GM23338 (cell line): Measurements from ENCODE around the gene TTC21B. TPM values are rescaled to one million over a fixed set of nuclear protein-coding genes. Genes with fewer than 3 reads are reported as not detected.

ENCODE experiments used
- ATAC-seq: fragments of 200-7000 bp; cut with Tn5 transposase; 3 replicates; pipeline ENCODE4 v1.9.1; 2020
- DNase-seq: peaks from one replicate; pipeline ENCODE4 v3.0.0-alpha.2; 2015; ENCODE audit warnings: low spot score
- H2AFZ ChIP-seq: fragments of 200-600 bp; sonication (generic); 2 replicates; pipeline ENCODE4 v1.8.0; 2016; ENCODE audit warnings: antibody characterized with exemption, mild to moderate bottlenecking, moderate library complexity
- H3F3A ChIP-seq: fragments of 200-600 bp; sonication (generic); replicated peaks from 2 replicates; pipeline ENCODE4 v1.8.0; 2017; ENCODE audit warnings: antibody characterized with exemption, mixed run types, low read depth
- H3K27ac ChIP-seq: fragments of 200-600 bp; sonication (generic); 2 replicates; pipeline ENCODE4 v1.6.1; 2016; ENCODE audit warnings: low read depth
- H3K27me3 ChIP-seq: fragments of 200-600 bp; sonication (generic); 2 replicates; pipeline ENCODE4 v1.8.0; 2016; ENCODE audit warnings: mild to moderate bottlenecking, mixed run types, moderate library complexity; ENCODE audit not compliant: insufficient read depth
- H3K36me3 ChIP-seq: fragments of 200-600 bp; sonication (generic); 2 replicates; pipeline ENCODE4 v1.8.0; 2016; ENCODE audit warnings: mild to moderate bottlenecking; ENCODE audit not compliant: insufficient read depth
- H3K4me1 ChIP-seq: fragments of 200-600 bp; sonication (generic); 2 replicates; pipeline ENCODE4 v1.8.0; 2016; ENCODE audit warnings: mild to moderate bottlenecking, moderate library complexity; ENCODE audit not compliant: insufficient read depth
- H3K4me2 ChIP-seq: fragments of 200-600 bp; sonication (generic); 2 replicates; pipeline ENCODE4 v1.7.1; 2017; ENCODE audit warnings: mixed run types
- H3K4me3 ChIP-seq: fragments of 200-600 bp; sonication (generic); 2 replicates; pipeline ENCODE4 v1.6.1; 2016; ENCODE audit warnings: mixed run types
- H3K79me2 ChIP-seq: fragments of 200-600 bp; sonication (generic); replicated peaks from 2 replicates; pipeline ENCODE4 v1.8.0; 2017; ENCODE audit warnings: mild to moderate bottlenecking; ENCODE audit not compliant: insufficient read depth
- H3K9me2 ChIP-seq: fragments of 200-600 bp; sonication (generic); 2 replicates; pipeline ENCODE4 v1.8.0; 2017; ENCODE audit not compliant: insufficient read depth
- H4K20me1 ChIP-seq: fragments of 200-600 bp; sonication (generic); replicated peaks from 2 replicates; pipeline ENCODE4 v1.8.0; 2017; ENCODE audit warnings: mild to moderate bottlenecking; ENCODE audit not compliant: insufficient read depth
- H3K27ac Mint-ChIP-seq: 2 replicates; pipeline ENCODE4 v1.8.0; 2020; ENCODE audit warnings: inconsistent platforms, mild to moderate bottlenecking, moderate library complexity, mixed read lengths
- H3K27me3 Mint-ChIP-seq: 3 replicates; pipeline ENCODE4 v1.8.0; 2022; ENCODE audit warnings: low read depth, mild to moderate bottlenecking, moderate library complexity, mixed read lengths, inconsistent platforms; ENCODE audit not compliant: insufficient read depth, poor library complexity
- H3K36me3 Mint-ChIP-seq: 3 replicates; pipeline ENCODE4 v1.8.0; 2021; ENCODE audit warnings: low read depth, mild to moderate bottlenecking, inconsistent platforms, moderate library complexity, mixed read lengths
- H3K4me1 Mint-ChIP-seq: 3 replicates; pipeline ENCODE4 v1.8.0; 2020; ENCODE audit warnings: mild to moderate bottlenecking, inconsistent platforms, mixed read lengths
- H3K4me3 Mint-ChIP-seq: 3 replicates; pipeline ENCODE4 v1.8.0; 2021; ENCODE audit warnings: moderate library complexity, mild to moderate bottlenecking, inconsistent platforms, mixed read lengths
- H3K9me3 Mint-ChIP-seq: 3 replicates; pipeline ENCODE4 v1.8.0; 2020; ENCODE audit warnings: moderate library complexity, mild to moderate bottlenecking, inconsistent platforms, mixed read lengths
- CREB1 ChIP-seq: fragments of 250-450 bp; sonication (Bioruptor Pico); IDR thresholded peaks from 2 replicates; pipeline ENCODE4 v1.5.0; 2020; ENCODE audit warnings: low read depth, mild to moderate bottlenecking, moderate library complexity
- CTCF ChIP-seq, 2 experiments: fragments of 200-600 bp in 1 of 2; sonication (generic) in 1 of 2; conservative IDR thresholded peaks; 2 replicates each; pipeline versions ENCODE4 v1.5.1 to v1.6.1; 2016 to 2017; ENCODE audit warnings: antibody characterized with exemption in 2 of 2, low read depth in 2 of 2, mild to moderate bottlenecking in 2 of 2, moderate library complexity in 1 of 2
- EZH2 ChIP-seq: fragments of 200-600 bp; sonication (generic); IDR thresholded peaks from one replicate; pipeline ENCODE4 v1.8.0; 2017; ENCODE audit warnings: antibody characterized with exemption, mild to moderate bottlenecking, low read depth; ENCODE audit not compliant: unreplicated experiment
- EZH2phosphoT487 ChIP-seq: fragments of 200-600 bp; sonication (generic); IDR thresholded peaks from one replicate; pipeline ENCODE4 v1.8.1; 2018; ENCODE audit warnings: antibody characterized with exemption; ENCODE audit not compliant: unreplicated experiment
- JUNB ChIP-seq: IDR thresholded peaks from one replicate; pipeline ENCODE4 v1.6.1; 2016; ENCODE audit warnings: antibody characterized with exemption; ENCODE audit not compliant: unreplicated experiment
- NANOG ChIP-seq: IDR thresholded peaks from 2 replicates; pipeline ENCODE4 v1.6.1; 2016; ENCODE audit warnings: antibody characterized with exemption, borderline replicate concordance
- POLR2AphosphoS5 ChIP-seq: IDR thresholded peaks from 2 replicates; pipeline ENCODE4 v1.6.1; 2016; ENCODE audit warnings: antibody characterized with exemption, low read depth
- REST ChIP-seq: IDR thresholded peaks from one replicate; pipeline ENCODE4 v1.6.1; 2018; ENCODE audit warnings: antibody characterized with exemption; ENCODE audit not compliant: unreplicated experiment
- ZNF114 ChIP-seq: fragments of 250-450 bp; sonication (Bioruptor Pico); IDR thresholded peaks from 2 replicates; pipeline ENCODE4 v1.5.0; 2020; ENCODE audit warnings: mild to moderate bottlenecking, moderate library complexity
- ZNF331 ChIP-seq: fragments of 250-450 bp; sonication (Bioruptor Pico); IDR thresholded peaks from 2 replicates; pipeline ENCODE4 v1.5.0; 2020; ENCODE audit warnings: low read depth, mild to moderate bottlenecking, moderate library complexity
- ZNF462 ChIP-seq: fragments of 250-450 bp; sonication (Bioruptor Pico); IDR thresholded peaks from 2 replicates; pipeline ENCODE4 v1.5.0; 2020; ENCODE audit warnings: mild to moderate bottlenecking, moderate library complexity
- polyA plus RNA-seq: library from polyadenylated mRNA; unstranded; fragments of >200 nt; fragmentation: Nextera tagmentation; extraction: Ambion mirVana; gene quantifications from 2 replicates; pipeline ENCODE4 v1.2.1, GENCODE V29; 2016
- total RNA-seq: library from RNA; depleted of rRNA; stranded (reverse); fragments of >200 nt; shearing (Covaris generic); gene quantifications from 2 replicates; pipeline ENCODE4 v1.2.3, GENCODE V29; 2014

TTC21B gene
- total and polyA plus RNA-seq, 2 experiments from 2014 or later = 10.1 to 32.8 TPM

GRCh38 chr2:165891943-165892342, 61.6 kb downstream of the TTC21B start:
- no peaks in the 10 kb centered on the region for H3F3A ChIP-seq
- no peak overlapping the region for H3K27ac Mint-ChIP-seq
- DNase-seq (no peak), ATAC-seq (no peak)
- 0 out of 2 replicates have a peak, but pooled peaks cover under 1% of the 10 kb centered on the region for H3K36me3 ChIP-seq
- no peaks in the 10 kb centered on the region for H3K79me2 ChIP-seq
- no peaks in the 10 kb centered on the region for H3K27me3 Mint-ChIP-seq
- H3K4me3 ChIP-seq = no peak overlapping the region
- no peak overlapping the region for H3K4me2 ChIP-seq
- H3K27me3 ChIP-seq = no peaks in the 10 kb centered on the region
- H3K4me1 ChIP-seq = no peaks in the 10 kb centered on the region
- no peaks in the 10 kb centered on the region for H4K20me1 ChIP-seq
- H2AFZ ChIP-seq = no peak overlapping the region
- no peaks in the 10 kb centered on the region for H3K9me2 ChIP-seq
- no peak overlapping the region for H3K4me3 Mint-ChIP-seq
- no peak overlapping the region for H3K27ac ChIP-seq
- no peaks in the 10 kb centered on the region for H3K9me3 Mint-ChIP-seq
- peaks cover 6% of the 10 kb centered on the region; the same call in 2 of the 3 replicates for H3K36me3 Mint-ChIP-seq
- H3K4me1 Mint-ChIP-seq = no peaks in the 10 kb centered on the region
- TF ChIP-seq ZNF331 (CRISPR knock-in tag) (no peak), EZH2phosphoT487 (no peak)

DNA sequence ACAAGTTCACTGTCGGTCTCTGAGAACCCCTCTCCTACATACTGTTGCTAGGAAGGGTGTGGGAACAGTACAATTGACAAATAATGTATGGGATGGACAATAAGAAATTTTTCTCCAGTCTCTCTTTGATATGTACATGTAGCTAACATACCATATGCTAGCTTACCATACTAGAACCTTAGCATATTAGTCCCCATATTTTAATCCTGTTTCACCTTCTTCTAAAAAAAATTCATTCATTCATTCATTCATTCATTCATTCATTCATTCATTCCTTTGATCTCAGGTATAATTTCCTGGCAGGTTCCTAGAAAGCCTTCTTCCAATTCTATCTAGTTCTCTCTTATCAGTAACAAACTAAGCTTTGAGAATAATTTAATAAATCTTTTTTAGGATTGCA, 62.2 kb downstream of the TTC21B start:
- H3K27ac ChIP-seq = no peak overlapping the region
- H4K20me1 ChIP-seq = no peaks in the 10 kb centered on the region
- Mint-ChIP-seq H3K27me3 (no peaks in the 10 kb centered on the region), H3K4me3 (no peak overlapping the region), H3K9me3 (no peaks in the 10 kb centered on the region), H3K27ac (no peak overlapping the region), H3K36me3 (peaks cover 6% of the 10 kb centered on the region; the same call in 2 of the 3 replicates), H3K4me1 (no peaks in the 10 kb centered on the region)
- H3K4me1 ChIP-seq = no peaks in the 10 kb centered on the region
- DNase-seq (no peak), ATAC-seq (no peak)
- H3K4me2 ChIP-seq = no peak overlapping the region
- no peak overlapping the region for H3K4me3 ChIP-seq
- no peaks in the 10 kb centered on the region for H3K79me2 ChIP-seq
- no peaks in the 10 kb centered on the region for H3K9me2 ChIP-seq
- H2AFZ ChIP-seq = no peak overlapping the region
- no peaks in the 10 kb centered on the region for H3K36me3 ChIP-seq
- no peaks in the 10 kb centered on the region for H3K27me3 ChIP-seq
- H3F3A ChIP-seq = no peaks in the 10 kb centered on the region
- no peak for TF ChIP-seq ZNF114
- TF ChIP-seq NANOG = no peak
- no peak for TF ChIP-seq ZNF331 (CRISPR knock-in tag)
- no peak for TF ChIP-seq JUNB
- TF ChIP-seq CREB1 (CRISPR knock-in tag) = no peak
- no peak for TF ChIP-seq POLR2AphosphoS5
- TF ChIP-seq REST = no peak
- TF ChIP-seq ZNF462 (CRISPR knock-in tag) = no peak
- no peak for TF ChIP-seq EZH2
- no peak for TF ChIP-seq CTCF (conservative IDR thresholded peaks at IDR 0.05; ENCODE audit: low read depth in 2 of 2)
- TF ChIP-seq EZH2phosphoT487 = no peak
